Measurements from ENCODE around the gene NFAM1. TPM values are rescaled to one million over a fixed set of nuclear protein-coding genes. Genes with fewer than 3 reads are reported as not detected.

NFAM1 gene
- polyA plus RNA-seq, 1 of the 3 experiments (the other 2 are of a cell fraction) = 0.02 TPM

DNA sequence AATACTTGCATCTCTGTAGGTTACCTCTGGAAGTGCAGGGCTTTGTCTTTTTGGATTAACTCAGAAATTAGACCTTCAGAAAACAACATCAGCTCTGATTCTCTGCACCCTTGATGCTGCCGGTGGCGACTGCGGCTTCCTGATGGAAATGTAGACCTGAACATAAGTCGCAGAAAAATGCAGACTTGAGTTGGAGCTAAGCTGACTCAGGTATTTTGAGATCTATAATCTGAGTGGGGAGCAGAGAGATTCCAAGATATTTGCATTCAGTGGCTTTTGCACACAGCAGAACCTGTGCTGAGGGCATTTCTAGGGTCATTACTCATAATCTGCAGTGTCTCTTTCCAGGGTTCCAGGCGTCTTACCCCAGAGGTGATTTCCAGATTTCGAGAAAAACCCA is 18.7 kb upstream of the NFAM1 start:
- no peak for TF ChIP-seq RFX5 (IDR thresholded peaks at IDR 0.05; ENCODE audit: low read length)
- no peak for TF ChIP-seq NFIC (IDR thresholded peaks at IDR 0.05; ENCODE audit: borderline replicate concordance)
- TF ChIP-seq TCF12 (IDR thresholded peaks at IDR 0.05) = no peak
- TF ChIP-seq, protein P1, sequence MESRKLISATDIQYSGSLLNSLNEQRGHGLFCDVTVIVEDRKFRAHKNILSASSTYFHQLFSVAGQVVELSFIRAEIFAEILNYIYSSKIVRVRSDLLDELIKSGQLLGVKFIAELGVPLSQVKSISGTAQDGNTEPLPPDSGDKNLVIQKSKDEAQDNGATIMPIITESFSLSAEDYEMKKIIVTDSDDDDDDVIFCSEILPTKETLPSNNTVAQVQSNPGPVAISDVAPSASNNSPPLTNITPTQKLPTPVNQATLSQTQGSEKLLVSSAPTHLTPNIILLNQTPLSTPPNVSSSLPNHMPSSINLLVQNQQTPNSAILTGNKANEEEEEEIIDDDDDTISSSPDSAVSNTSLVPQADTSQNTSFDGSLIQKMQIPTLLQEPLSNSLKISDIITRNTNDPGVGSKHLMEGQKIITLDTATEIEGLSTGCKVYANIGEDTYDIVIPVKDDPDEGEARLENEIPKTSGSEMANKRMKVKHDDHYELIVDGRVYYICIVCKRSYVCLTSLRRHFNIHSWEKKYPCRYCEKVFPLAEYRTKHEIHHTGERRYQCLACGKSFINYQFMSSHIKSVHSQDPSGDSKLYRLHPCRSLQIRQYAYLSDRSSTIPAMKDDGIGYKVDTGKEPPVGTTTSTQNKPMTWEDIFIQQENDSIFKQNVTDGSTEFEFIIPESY (IDR thresholded peaks at IDR 0.05; ENCODE audit: borderline replicate concordance, low read depth) = no peak
- TF ChIP-seq, protein P2, sequence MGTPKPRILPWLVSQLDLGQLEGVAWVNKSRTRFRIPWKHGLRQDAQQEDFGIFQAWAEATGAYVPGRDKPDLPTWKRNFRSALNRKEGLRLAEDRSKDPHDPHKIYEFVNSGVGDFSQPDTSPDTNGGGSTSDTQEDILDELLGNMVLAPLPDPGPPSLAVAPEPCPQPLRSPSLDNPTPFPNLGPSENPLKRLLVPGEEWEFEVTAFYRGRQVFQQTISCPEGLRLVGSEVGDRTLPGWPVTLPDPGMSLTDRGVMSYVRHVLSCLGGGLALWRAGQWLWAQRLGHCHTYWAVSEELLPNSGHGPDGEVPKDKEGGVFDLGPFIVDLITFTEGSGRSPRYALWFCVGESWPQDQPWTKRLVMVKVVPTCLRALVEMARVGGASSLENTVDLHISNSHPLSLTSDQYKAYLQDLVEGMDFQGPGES (IDR thresholded peaks at IDR 0.05; ENCODE audit: low read depth, low read length) = no peak
- no peak for TF ChIP-seq MXI1 (IDR thresholded peaks at IDR 0.05; ENCODE audit: low read depth, low read length)
- TF ChIP-seq RAD21 (IDR thresholded peaks at IDR 0.05; ENCODE audit: low read length) = no peak
- TF ChIP-seq, protein P3, sequence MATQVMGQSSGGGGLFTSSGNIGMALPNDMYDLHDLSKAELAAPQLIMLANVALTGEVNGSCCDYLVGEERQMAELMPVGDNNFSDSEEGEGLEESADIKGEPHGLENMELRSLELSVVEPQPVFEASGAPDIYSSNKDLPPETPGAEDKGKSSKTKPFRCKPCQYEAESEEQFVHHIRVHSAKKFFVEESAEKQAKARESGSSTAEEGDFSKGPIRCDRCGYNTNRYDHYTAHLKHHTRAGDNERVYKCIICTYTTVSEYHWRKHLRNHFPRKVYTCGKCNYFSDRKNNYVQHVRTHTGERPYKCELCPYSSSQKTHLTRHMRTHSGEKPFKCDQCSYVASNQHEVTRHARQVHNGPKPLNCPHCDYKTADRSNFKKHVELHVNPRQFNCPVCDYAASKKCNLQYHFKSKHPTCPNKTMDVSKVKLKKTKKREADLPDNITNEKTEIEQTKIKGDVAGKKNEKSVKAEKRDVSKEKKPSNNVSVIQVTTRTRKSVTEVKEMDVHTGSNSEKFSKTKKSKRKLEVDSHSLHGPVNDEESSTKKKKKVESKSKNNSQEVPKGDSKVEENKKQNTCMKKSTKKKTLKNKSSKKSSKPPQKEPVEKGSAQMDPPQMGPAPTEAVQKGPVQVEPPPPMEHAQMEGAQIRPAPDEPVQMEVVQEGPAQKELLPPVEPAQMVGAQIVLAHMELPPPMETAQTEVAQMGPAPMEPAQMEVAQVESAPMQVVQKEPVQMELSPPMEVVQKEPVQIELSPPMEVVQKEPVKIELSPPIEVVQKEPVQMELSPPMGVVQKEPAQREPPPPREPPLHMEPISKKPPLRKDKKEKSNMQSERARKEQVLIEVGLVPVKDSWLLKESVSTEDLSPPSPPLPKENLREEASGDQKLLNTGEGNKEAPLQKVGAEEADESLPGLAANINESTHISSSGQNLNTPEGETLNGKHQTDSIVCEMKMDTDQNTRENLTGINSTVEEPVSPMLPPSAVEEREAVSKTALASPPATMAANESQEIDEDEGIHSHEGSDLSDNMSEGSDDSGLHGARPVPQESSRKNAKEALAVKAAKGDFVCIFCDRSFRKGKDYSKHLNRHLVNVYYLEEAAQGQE (IDR thresholded peaks at IDR 0.05; ENCODE audit: low read depth, low read length) = no peak
- TF ChIP-seq ELF1 (IDR thresholded peaks at IDR 0.05) = no peak
- no peak for TF ChIP-seq CHD2 (IDR thresholded peaks at IDR 0.05; ENCODE audit: low read length, partially characterized antibody)
- no peak for TF ChIP-seq GABPA (IDR thresholded peaks at IDR 0.05; ENCODE audit: low read depth)
- TF ChIP-seq MEF2A (IDR thresholded peaks at IDR 0.05; ENCODE audit: borderline replicate concordance, low read depth) = no peak
- no peak for TF ChIP-seq SIN3A (IDR thresholded peaks at IDR 0.05; ENCODE audit: borderline replicate concordance, low read depth, low read length)
- TF ChIP-seq, protein P4, sequence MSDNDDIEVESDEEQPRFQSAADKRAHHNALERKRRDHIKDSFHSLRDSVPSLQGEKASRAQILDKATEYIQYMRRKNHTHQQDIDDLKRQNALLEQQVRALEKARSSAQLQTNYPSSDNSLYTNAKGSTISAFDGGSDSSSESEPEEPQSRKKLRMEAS (IDR thresholded peaks at IDR 0.05; ENCODE audit: low read depth) = no peak
- no peak for TF ChIP-seq GATA2 (CRISPR knock-in tag; IDR thresholded peaks at IDR 0.05)
- no peak for TF ChIP-seq JUND (IDR thresholded peaks at IDR 0.05)
- TF ChIP-seq, protein P5, sequence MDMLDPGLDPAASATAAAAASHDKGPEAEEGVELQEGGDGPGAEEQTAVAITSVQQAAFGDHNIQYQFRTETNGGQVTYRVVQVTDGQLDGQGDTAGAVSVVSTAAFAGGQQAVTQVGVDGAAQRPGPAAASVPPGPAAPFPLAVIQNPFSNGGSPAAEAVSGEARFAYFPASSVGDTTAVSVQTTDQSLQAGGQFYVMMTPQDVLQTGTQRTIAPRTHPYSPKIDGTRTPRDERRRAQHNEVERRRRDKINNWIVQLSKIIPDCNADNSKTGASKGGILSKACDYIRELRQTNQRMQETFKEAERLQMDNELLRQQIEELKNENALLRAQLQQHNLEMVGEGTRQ (IDR thresholded peaks at IDR 0.05; ENCODE audit: borderline replicate concordance, low read depth, low read length) = no peak
- TF ChIP-seq FOSL2 (IDR thresholded peaks at IDR 0.05; ENCODE audit: borderline replicate concordance, low read depth) = no peak
- TF ChIP-seq YY1 (IDR thresholded peaks at IDR 0.05; ENCODE audit: low read depth) = no peak
- no peak for TF ChIP-seq TEAD4 (IDR thresholded peaks at IDR 0.05; ENCODE audit: borderline replicate concordance, insufficient read depth)
- Histone ChIP-seq H3F3A (replicated peaks; ENCODE audit: insufficient read depth) (no peaks in the 10 kb centered on the region), H3K36me3 (replicated peaks in 1 of 2; ENCODE audit: control insufficient read depth in 1 of 2, insufficient read depth in 2 of 2, low read length in 1 of 2) (no peaks in the 10 kb centered on the region), H3K9ac (no peak overlapping the region), H3K4me1 (ENCODE audit: control insufficient read depth in 1 of 2, insufficient read depth in 2 of 2, low read depth in 1 of 2, low read length in 1 of 2) (no peaks in the 10 kb centered on the region), H3K9me3 (no peaks in the 10 kb centered on the region), H3K4me3 (ENCODE audit: low read depth in 2 of 2, low read length in 1 of 2) (no peak overlapping the region), H3K9me2 (no peaks in the 10 kb centered on the region), H3K79me2 (ENCODE audit: insufficient read depth) (no peaks in the 10 kb centered on the region), H3K27ac (ENCODE audit: low read depth in 2 of 2, low read length in 1 of 2) (no peak overlapping the region), H4K20me1 (ENCODE audit: insufficient read depth) (no peaks in the 10 kb centered on the region), H3K27me3 (ENCODE audit: insufficient read depth) (no peaks in the 10 kb centered on the region), H2AFZ (ENCODE audit: low read depth) (no peak overlapping the region), H3K4me2 (no peak overlapping the region)
- CTCF ChIA-PET = no interaction called here
- POLR2A ChIA-PET = no interaction called here
- no peak for DNase-seq
- 87% methylated on average over 4 of the region's 6 CpGs for WGBS (ENCODE audit: low lambda C conversion rate)

All from SK-N-SH (cell line).